HG03469 (cell line): ENCODE measurements around the gene ADH1C.
"Not testable (repeated sequence)": the region's sequence is repeated elsewhere in the genome, so short reads cannot be mapped to it uniquely, and the experiment has no call there.

Source experiments
- ATAC-seq: cut with Tn5 transposase; IDR thresholded peaks from one replicate; pipeline ENCODE4 v1.9.1; 2021; ENCODE audit warnings: mild to moderate bottlenecking, moderate library complexity, moderate number of reproducible peaks; ENCODE audit not compliant: unreplicated experiment

ADH1C gene

GRCh38 chr4:99352602-99353537, at the start of gene ADH1C:
TSS of gene ADH1C (minus strand) at chr4:99352746. CDS start at chr4:99352675, 71 bp downstream.
- ATAC-seq, result no peak

GRCh38 chr4:99400831-99401230, 48.3 kb upstream of the ADH1C start:
- no peak for ATAC-seq

GRCh38 chr4:99399017-99399416, 46.5 kb upstream of the ADH1C start:
- no peak for ATAC-seq

GRCh38 chr4:99395595-99396364, 43.2 kb upstream of the ADH1C start:
- no peak for ATAC-seq

GRCh38 chr4:99394896-99395295, 42.4 kb upstream of the ADH1C start:
- ATAC-seq, result no peak

GRCh38 chr4:99390055-99390454, 37.5 kb upstream of the ADH1C start:
- no peak for ATAC-seq

GRCh38 chr4:99389606-99390005, 37.1 kb upstream of the ADH1C start:
- ATAC-seq, result no peak

- no peak for ATAC-seq
These were observed 31.4 kb upstream of the ADH1C start for GRCh38 chr4:99383833-99384392.

GRCh38 chr4:99383399-99383798, 30.9 kb upstream of the ADH1C start:
- no peak for ATAC-seq

- no peak for ATAC-seq
These were observed 30.3 kb upstream of the ADH1C start for GRCh38 chr4:99382745-99383360.

GRCh38 chr4:99381588-99382175, 29.1 kb upstream of the ADH1C start:
- no peak for ATAC-seq

GRCh38 chr4:99379571-99379970, 27.0 kb upstream of the ADH1C start:
- no peak for ATAC-seq

- no peak for ATAC-seq
These were observed 26.3 kb upstream of the ADH1C start for GRCh38 chr4:99378876-99379275.

GRCh38 chr4:99377341-99377740, 24.8 kb upstream of the ADH1C start:
- not testable (repeated sequence) for ATAC-seq

GRCh38 chr4:99372464-99372863, 19.9 kb upstream of the ADH1C start:
- ATAC-seq, result not testable (repeated sequence)

- not testable (repeated sequence) for ATAC-seq
These were observed 15.3 kb upstream of the ADH1C start for GRCh38 chr4:99367817-99368216.

- no peak for ATAC-seq
These were observed 13.9 kb upstream of the ADH1C start for GRCh38 chr4:99366491-99366890.

- no peak for ATAC-seq
These were observed 10.2 kb upstream of the ADH1C start for GRCh38 chr4:99362768-99363167.

GRCh38 chr4:99361899-99362275, 9.3 kb upstream of the ADH1C start:
- no peak for ATAC-seq

GRCh38 chr4:99361268-99361898, 8.8 kb upstream of the ADH1C start:
- no peak for ATAC-seq
